Measurements from ENCODE around the gene RNF34.
"Not testable (repeated sequence)": the region's sequence is repeated elsewhere in the genome, so short reads cannot be mapped to it uniquely, and the experiment has no call there.

Gene RNF34

DNA sequence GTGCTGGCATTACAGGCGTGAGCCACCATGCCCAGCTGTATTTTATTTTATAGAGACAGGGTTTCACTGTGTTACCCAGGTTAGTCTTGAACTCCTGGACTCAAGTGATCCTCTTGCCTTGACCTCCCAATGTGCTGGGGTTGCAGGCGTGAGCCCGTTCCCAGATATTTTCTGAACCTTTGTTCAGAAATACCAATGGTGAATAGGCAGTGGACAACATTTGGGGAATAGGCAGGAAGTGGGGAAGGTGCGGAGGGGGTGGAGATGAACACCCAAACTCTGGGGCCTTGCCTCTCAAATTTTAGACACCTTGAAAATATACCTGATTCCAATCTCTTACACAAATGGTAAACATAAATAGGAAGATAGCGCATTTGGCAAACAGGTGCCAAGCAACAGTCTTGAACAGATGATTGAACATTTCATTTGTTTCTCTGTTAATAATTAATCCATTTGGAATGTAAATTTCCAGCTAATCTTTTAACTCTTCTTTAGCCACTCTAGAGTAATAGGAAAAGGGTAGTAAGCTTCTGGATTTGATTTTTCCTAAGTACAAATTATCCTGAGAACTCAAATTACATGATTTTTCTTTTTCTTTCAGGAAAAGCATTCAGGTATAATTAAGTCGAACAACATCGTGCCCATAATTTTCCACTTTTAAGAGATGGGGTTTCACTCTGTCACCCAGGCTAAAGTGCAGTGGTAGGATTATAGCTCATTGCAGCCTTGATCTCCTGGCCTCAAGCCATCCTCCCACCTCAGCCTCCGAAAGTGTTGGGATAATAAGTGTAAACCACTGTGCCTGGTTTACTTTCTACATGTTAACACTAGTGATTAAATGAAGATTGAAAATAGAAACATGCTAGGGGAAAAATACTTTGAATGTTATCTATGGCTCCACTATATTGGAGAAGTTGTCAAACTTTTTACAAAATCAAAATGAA is 22.9 kb upstream of the RNF34 start:
- TF ChIP-seq, protein P1, sequence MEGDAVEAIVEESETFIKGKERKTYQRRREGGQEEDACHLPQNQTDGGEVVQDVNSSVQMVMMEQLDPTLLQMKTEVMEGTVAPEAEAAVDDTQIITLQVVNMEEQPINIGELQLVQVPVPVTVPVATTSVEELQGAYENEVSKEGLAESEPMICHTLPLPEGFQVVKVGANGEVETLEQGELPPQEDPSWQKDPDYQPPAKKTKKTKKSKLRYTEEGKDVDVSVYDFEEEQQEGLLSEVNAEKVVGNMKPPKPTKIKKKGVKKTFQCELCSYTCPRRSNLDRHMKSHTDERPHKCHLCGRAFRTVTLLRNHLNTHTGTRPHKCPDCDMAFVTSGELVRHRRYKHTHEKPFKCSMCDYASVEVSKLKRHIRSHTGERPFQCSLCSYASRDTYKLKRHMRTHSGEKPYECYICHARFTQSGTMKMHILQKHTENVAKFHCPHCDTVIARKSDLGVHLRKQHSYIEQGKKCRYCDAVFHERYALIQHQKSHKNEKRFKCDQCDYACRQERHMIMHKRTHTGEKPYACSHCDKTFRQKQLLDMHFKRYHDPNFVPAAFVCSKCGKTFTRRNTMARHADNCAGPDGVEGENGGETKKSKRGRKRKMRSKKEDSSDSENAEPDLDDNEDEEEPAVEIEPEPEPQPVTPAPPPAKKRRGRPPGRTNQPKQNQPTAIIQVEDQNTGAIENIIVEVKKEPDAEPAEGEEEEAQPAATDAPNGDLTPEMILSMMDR (conservative IDR thresholded peaks at IDR 0.05; ENCODE audit: low read depth, low read length): no peak
- H3K4me3 ChIP-seq (ENCODE audit: low read length): no peak overlapping the region
- no peak for DNase-seq (ENCODE audit: low read depth)

- no peak for DNase-seq (ENCODE audit: low read depth)
- H3K4me3 ChIP-seq (ENCODE audit: low read length): no peak overlapping the region
- TF ChIP-seq, protein P1 (conservative IDR thresholded peaks at IDR 0.05; ENCODE audit: low read depth, low read length): no peak
Measured at GRCh38 chr12:121378736-121379135, 21.2 kb upstream of the RNF34 start.

GRCh38 chr12:121379945-121380344 is 20.0 kb upstream of the RNF34 start:
- H3K4me3 ChIP-seq (ENCODE audit: low read length): no peak overlapping the region
- DNase-seq (ENCODE audit: low read depth): no peak
- TF ChIP-seq, protein P1 (conservative IDR thresholded peaks at IDR 0.05; ENCODE audit: low read depth, low read length): no peak

GRCh38 chr12:121383601-121384021 is 16.3 kb upstream of the RNF34 start:
- no peak for DNase-seq (ENCODE audit: low read depth)
- no peak overlapping the region for H3K4me3 ChIP-seq (ENCODE audit: low read length)
- TF ChIP-seq, protein P1 (conservative IDR thresholded peaks at IDR 0.05; ENCODE audit: low read depth, low read length): peak; percentile 20

DNA sequence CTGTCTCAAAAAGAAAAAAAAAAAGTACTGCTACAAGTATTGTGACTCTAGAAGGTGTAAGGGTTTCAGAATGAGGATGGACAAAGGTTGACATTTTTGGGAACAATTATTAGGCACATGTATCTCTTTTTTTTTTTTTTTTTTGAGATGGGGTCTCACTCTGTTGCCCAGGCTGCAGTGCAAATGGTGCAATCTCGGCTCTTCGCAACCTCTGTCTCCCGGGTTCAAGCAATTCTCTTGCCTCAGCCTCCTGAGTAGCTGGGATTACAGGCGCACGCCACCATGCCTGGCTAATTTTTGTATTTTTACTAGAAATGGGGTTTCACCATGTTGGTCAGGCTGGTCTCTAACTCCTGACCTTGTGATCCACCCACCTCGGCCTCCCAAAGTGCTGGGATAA is 15.0 kb upstream of the RNF34 start:
- H3K4me3 ChIP-seq (ENCODE audit: low read length); DNase-seq (ENCODE audit: low read depth): not testable (repeated sequence)

GRCh38 chr12:121388421-121388981 is 11.4 kb upstream of the RNF34 start:
- TF ChIP-seq, protein P1 (conservative IDR thresholded peaks at IDR 0.05; ENCODE audit: low read depth, low read length): no peak
- no peak overlapping the region for H3K4me3 ChIP-seq (ENCODE audit: low read length)
- no peak for DNase-seq (ENCODE audit: low read depth)

DNA sequence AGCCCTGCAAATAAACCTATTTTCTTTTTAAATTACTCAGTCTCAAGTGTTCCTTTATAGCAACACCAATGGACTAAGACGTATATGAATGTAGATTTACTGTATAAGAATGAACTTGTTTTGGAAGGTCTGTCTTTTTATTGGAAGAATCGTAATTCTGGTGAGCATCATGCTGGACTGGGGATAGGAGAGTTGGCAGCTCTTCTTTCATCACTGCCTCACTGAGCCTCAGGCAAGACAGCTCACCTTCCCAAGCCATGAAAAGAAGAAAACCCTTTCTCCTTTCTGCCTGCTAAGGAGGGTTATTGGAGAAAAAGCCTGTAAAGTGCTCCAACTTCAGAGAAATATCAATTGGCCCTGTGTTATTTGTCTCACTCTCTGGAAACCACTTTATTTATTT is 9.1 kb upstream of the RNF34 start:
- TF ChIP-seq, protein P1 (conservative IDR thresholded peaks at IDR 0.05; ENCODE audit: low read depth, low read length): no peak
- no peak for DNase-seq (ENCODE audit: low read depth)
- no peak overlapping the region for H3K4me3 ChIP-seq (ENCODE audit: low read length)

Measured in retinal pigment epithelial cell (primary cell).